Measurements from ENCODE around the gene SLC12A8.

DNA sequence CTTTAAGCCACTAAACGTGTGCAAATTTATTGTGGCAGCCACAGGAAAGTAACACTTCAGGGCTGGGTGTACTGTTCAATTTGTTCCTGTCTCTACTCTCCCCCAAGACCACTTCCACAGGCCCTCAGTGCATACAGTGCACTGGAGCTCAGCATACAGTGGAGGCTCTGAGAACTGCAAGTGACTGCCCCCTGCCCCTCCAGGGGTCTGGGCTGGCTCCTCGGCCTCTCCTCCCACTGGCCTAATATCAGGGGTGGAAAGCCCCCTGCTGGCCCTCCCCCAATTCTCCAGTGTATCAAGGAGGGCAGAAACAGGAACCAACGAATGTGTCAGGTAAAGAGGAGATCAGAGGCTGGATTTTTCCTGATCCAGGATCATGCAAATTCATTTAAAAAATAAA is 136.8 kb downstream of the SLC12A8 start:
- TF ChIP-seq, protein P1, sequence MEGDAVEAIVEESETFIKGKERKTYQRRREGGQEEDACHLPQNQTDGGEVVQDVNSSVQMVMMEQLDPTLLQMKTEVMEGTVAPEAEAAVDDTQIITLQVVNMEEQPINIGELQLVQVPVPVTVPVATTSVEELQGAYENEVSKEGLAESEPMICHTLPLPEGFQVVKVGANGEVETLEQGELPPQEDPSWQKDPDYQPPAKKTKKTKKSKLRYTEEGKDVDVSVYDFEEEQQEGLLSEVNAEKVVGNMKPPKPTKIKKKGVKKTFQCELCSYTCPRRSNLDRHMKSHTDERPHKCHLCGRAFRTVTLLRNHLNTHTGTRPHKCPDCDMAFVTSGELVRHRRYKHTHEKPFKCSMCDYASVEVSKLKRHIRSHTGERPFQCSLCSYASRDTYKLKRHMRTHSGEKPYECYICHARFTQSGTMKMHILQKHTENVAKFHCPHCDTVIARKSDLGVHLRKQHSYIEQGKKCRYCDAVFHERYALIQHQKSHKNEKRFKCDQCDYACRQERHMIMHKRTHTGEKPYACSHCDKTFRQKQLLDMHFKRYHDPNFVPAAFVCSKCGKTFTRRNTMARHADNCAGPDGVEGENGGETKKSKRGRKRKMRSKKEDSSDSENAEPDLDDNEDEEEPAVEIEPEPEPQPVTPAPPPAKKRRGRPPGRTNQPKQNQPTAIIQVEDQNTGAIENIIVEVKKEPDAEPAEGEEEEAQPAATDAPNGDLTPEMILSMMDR (IDR thresholded peaks at IDR 0.05): no peak
- no peak for TF ChIP-seq POLR2A (IDR thresholded peaks at IDR 0.05)
